RCC 7860 (cell line): ENCODE measurements around the gene HSH2D.

ENCODE experiments used
- DNase-seq: peaks from one replicate; pipeline ENCODE4 v3.0.0-alpha.2; 2015; ENCODE audit warnings: low spot score
- FAIRE-seq: peaks from 2 replicates; lab custom pipeline; 2012; peaks lifted over from hg19 to GRCh38; lab: Jason Lieb, UNC

Gene HSH2D

GRCh38 chr19:16207490-16208025, 64.1 kb downstream of the HSH2D start:
- FAIRE-seq = no peak
- DNase-seq = no peak
